A673 (cell line): ENCODE measurements around the gene TRIAP1. TPM values are rescaled to one million over a fixed set of nuclear protein-coding genes. Genes with fewer than 3 reads are reported as not detected.

Experiments used
- BruUV-seq: library from RNA; stranded (reverse); fragments of 400-500 nt; replicated peaks from 2 replicates; lab custom pipeline; 2021; lab: Mats Ljungman, UMichigan
- CTCF ChIA-PET: fragments of 300-600 bp; sonication (Branson Sonifier 250); formaldehyde crosslinking; loops from one replicate; lab custom pipeline; 2022; ENCODE audit warnings: antibody characterized with exemption; lab: Charles Lee
- POLR2A ChIA-PET: fragments of 300-600 bp; sonication (Branson Sonifier 250); formaldehyde crosslinking; loops from one replicate; lab custom pipeline; 2022; ENCODE audit warnings: antibody characterized with exemption; ENCODE audit not compliant: low non-redundant PET; lab: Charles Lee
- DNase-seq: peaks from one replicate; pipeline ENCODE4 v3.0.0-alpha.2; 2015; ENCODE audit warnings: low spot score
- H3K27ac ChIP-seq: fragments of 200-600 bp; sonication (generic); 2 replicates; pipeline ENCODE4 v1.5.1; 2016; ENCODE audit warnings: mixed run types, low read depth, mild to moderate bottlenecking, mixed read lengths, antibody characterized with exemption, low read length; ENCODE audit not compliant: poor library complexity, severe bottlenecking
- H3K27me3 ChIP-seq: fragments of 200-600 bp; sonication (generic); replicated peaks from 2 replicates; pipeline ENCODE4 v1.6.1; 2017; ENCODE audit warnings: mixed run types, low read depth, mild to moderate bottlenecking, mixed read lengths, antibody characterized with exemption, low read length; ENCODE audit not compliant: insufficient read depth, poor library complexity
- H3K36me3 ChIP-seq: fragments of 200-600 bp; sonication (generic); 2 replicates; pipeline ENCODE4 v1.6.1; 2016; ENCODE audit warnings: mixed run types, mild to moderate bottlenecking, mixed read lengths, antibody characterized with exemption, low read length; ENCODE audit not compliant: insufficient read depth, poor library complexity, severe bottlenecking
- H3K4me1 ChIP-seq: fragments of 200-600 bp; sonication (generic); 2 replicates; pipeline ENCODE4 v1.6.1; 2017; ENCODE audit warnings: mixed run types, mild to moderate bottlenecking, mixed read lengths, antibody characterized with exemption, low read length; ENCODE audit not compliant: insufficient read depth, poor library complexity, severe bottlenecking
- H3K4me3 ChIP-seq: fragments of 200-600 bp; sonication (generic); 2 replicates; pipeline ENCODE4 v1.5.1; 2016; ENCODE audit warnings: low read depth, mixed run types, mild to moderate bottlenecking, mixed read lengths, low read length; ENCODE audit not compliant: poor library complexity, severe bottlenecking
- H3K9me3 ChIP-seq: fragments of 200-600 bp; sonication (generic); 2 replicates; pipeline ENCODE4 v1.6.1; 2016; ENCODE audit warnings: mixed run types, low read depth, mild to moderate bottlenecking, mixed read lengths, antibody characterized with exemption, low read length; ENCODE audit not compliant: poor library complexity, severe bottlenecking
- EZH2 ChIP-seq: fragments of 200-600 bp; sonication (generic); IDR thresholded peaks from 2 replicates; pipeline ENCODE4 v1.6.1; 2017; ENCODE audit warnings: borderline replicate concordance, low read depth, mild to moderate bottlenecking, mixed read lengths, antibody characterized with exemption, low read length; ENCODE audit not compliant: poor library complexity, severe bottlenecking
- intact Hi-C: fragments of 100-400 bp; cut with micrococcal nuclease; formaldehyde crosslinking; loops from one replicate; pipeline ENCODE4 v1.10.0; 2022; ENCODE audit not compliant: unreplicated experiment
- total RNA-seq: library from RNA; stranded (reverse); gene quantifications from 2 replicates; pipeline ENCODE4 v1.2.3, GENCODE V29; 2021
- TF ChIP-seq, protein P1 (sequence below): fragments of 300-800, 200-600 bp; sonication (generic); conservative IDR thresholded peaks from 2 replicates; pipeline ENCODE4 v1.5.1; 2017; ENCODE audit warnings: low read depth, mild to moderate bottlenecking, antibody characterized with exemption, low read length, moderate library complexity, mixed read lengths

The TRIAP1 gene
- total RNA-seq, 1 experiment from 2014 or later: 36.4 TPM

DNA sequence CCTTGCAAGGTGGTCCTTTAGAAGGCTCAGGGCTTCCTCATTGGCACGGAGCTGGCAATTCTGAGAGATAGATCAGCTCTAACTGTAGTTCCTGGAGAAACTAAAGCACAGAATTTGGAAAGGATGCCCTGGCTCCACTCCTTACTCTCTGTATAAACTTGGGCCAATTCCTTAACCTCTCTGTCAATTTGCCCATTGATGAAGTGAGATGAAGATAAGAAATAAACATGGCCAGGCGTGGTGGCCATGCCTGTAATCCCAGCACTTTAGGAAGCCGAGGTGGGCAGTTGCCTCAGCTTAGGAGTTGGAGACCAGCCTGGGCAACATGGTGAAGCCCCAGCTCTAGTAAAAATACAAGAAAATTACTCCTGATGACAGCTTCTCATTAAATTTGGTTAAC lies 42.3 kb downstream of the TRIAP1 start:
- no peak for DNase-seq
- no peak overlapping the region for H3K4me3 ChIP-seq
- no peaks in the 10 kb centered on the region for H3K27me3 ChIP-seq
- BruUV-seq: no TSS peak
- ChIA-PET CTCF (no interaction called here), POLR2A (no interaction called here)
- H3K4me1 ChIP-seq: no peaks in the 10 kb centered on the region
- no peaks in the 10 kb centered on the region for H3K36me3 ChIP-seq
- TF ChIP-seq EZH2: no peak
- TF ChIP-seq, protein P1, sequence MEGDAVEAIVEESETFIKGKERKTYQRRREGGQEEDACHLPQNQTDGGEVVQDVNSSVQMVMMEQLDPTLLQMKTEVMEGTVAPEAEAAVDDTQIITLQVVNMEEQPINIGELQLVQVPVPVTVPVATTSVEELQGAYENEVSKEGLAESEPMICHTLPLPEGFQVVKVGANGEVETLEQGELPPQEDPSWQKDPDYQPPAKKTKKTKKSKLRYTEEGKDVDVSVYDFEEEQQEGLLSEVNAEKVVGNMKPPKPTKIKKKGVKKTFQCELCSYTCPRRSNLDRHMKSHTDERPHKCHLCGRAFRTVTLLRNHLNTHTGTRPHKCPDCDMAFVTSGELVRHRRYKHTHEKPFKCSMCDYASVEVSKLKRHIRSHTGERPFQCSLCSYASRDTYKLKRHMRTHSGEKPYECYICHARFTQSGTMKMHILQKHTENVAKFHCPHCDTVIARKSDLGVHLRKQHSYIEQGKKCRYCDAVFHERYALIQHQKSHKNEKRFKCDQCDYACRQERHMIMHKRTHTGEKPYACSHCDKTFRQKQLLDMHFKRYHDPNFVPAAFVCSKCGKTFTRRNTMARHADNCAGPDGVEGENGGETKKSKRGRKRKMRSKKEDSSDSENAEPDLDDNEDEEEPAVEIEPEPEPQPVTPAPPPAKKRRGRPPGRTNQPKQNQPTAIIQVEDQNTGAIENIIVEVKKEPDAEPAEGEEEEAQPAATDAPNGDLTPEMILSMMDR: no peak
- no peak overlapping the region for H3K27ac ChIP-seq
- H3K9me3 ChIP-seq: no peaks in the 10 kb centered on the region
- intact Hi-C loops: no loop called here

DNA sequence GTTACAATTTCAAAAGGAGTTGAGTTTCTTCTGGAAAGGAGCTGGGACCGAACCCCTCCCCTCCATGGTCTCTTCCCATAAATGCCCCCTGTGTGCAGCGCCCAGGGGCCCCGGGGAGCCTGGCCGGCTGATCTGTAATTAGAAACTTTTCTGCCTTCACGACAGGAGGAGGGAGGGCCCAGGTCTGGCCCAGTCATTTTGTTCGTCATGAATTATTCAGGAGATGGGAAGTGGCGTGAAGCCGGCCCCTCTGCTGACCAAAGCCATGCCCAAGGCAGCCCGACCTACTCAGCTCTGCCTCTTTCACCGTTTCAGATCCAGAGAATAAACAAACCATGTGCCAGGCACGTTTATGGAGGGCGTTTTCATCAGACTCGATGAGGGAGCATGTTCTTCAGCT lies 44.0 kb downstream of the TRIAP1 start:
- POLR2A ChIA-PET: no interaction called here
- no peak overlapping the region for H3K4me3 ChIP-seq

DNA sequence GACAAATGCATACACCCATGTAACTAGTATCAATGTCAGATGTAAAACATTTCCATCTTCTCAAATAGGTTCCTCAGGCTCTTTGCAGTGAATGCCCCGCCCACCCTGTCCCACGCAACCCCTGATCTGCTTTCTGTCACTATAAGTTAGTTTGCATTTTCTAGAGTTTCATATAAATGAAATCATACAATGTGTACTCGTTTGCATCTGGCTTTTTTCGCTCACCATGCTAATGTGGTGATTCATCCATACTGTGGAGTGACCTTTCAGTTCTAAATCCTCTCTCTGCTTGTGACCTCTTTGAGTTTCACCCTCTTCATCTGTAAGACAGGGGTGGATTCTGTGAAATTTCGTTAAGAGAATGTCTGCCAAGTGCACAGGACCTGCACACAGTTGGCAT lies 46.7 kb downstream of the TRIAP1 start:
- intact Hi-C loops: no loop called here
- no peak overlapping the region for H3K4me3 ChIP-seq
- no peaks in the 10 kb centered on the region for H3K4me1 ChIP-seq
- H3K27ac ChIP-seq: no peak overlapping the region
- CTCF ChIA-PET: interaction anchor here (0.7 kb wide), 1 partner anchor 85 kb away, joined by 4 read pairs; no protein-coding TSS in a partner anchor
- DNase-seq: no peak
- TF ChIP-seq, protein P1: no peak
- POLR2A ChIA-PET: no interaction called here
- BruUV-seq: no TSS peak
- no peaks in the 10 kb centered on the region for H3K27me3 ChIP-seq
- no peaks in the 10 kb centered on the region for H3K9me3 ChIP-seq
- H3K36me3 ChIP-seq: no peaks in the 10 kb centered on the region

More for the DNA sequence above, 44.0 kb downstream of the TRIAP1 start:
- no peaks in the 10 kb centered on the region for H3K4me1 ChIP-seq
- BruUV-seq: no TSS peak
- intact Hi-C loops: no loop called here
- no peaks in the 10 kb centered on the region for H3K9me3 ChIP-seq
- H3K27ac ChIP-seq: no peak overlapping the region
- no peaks in the 10 kb centered on the region for H3K36me3 ChIP-seq
- no peak for TF ChIP-seq EZH2
- TF ChIP-seq, protein P1: no peak
- CTCF ChIA-PET: no interaction called here
- H3K27me3 ChIP-seq: no peaks in the 10 kb centered on the region
- DNase-seq: no peak
